SK-N-SH treated with all-trans-retinoic acid at 6 μM for 48 hours (cell line): Measurements from ENCODE around the gene ANKRD2.

Experiments used
- ARNTL ChIP-seq: fragments of 450-650 bp; formaldehyde crosslinking; IDR thresholded peaks from 2 replicates; pipeline ENCODE4 v1.5.0; 2020; ENCODE audit warnings: low read depth, mild to moderate bottlenecking, moderate library complexity, borderline replicate concordance
- TOX ChIP-seq: fragments of 250-450 bp; sonication (Bioruptor Pico); IDR thresholded peaks from 2 replicates; pipeline ENCODE4 v1.8.0; 2021; ENCODE audit warnings: mild to moderate bottlenecking, moderate library complexity, borderline replicate concordance
- ZNF565 ChIP-seq: fragments of 450-650 bp; formaldehyde crosslinking; conservative IDR thresholded peaks from 2 replicates; pipeline ENCODE4 v1.5.0; 2020; ENCODE audit warnings: low read depth, mild to moderate bottlenecking, moderate library complexity
- TF ChIP-seq, protein P1 (sequence below): fragments of 250-450 bp; sonication (Bioruptor Pico); IDR thresholded peaks from 2 replicates; pipeline ENCODE4 v1.8.0; 2020; ENCODE audit warnings: mild to moderate bottlenecking, moderate library complexity, borderline replicate concordance

GRCh38 chr10:97587183-97587582 lies 14.6 kb downstream of the ANKRD2 start:
- TF ChIP-seq, protein P1, sequence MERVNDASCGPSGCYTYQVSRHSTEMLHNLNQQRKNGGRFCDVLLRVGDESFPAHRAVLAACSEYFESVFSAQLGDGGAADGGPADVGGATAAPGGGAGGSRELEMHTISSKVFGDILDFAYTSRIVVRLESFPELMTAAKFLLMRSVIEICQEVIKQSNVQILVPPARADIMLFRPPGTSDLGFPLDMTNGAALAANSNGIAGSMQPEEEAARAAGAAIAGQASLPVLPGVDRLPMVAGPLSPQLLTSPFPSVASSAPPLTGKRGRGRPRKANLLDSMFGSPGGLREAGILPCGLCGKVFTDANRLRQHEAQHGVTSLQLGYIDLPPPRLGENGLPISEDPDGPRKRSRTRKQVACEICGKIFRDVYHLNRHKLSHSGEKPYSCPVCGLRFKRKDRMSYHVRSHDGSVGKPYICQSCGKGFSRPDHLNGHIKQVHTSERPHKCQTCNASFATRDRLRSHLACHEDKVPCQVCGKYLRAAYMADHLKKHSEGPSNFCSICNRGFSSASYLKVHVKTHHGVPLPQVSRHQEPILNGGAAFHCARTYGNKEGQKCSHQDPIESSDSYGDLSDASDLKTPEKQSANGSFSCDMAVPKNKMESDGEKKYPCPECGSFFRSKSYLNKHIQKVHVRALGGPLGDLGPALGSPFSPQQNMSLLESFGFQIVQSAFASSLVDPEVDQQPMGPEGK (CRISPR knock-in tag): no peak
- no peak for TF ChIP-seq ZNF565 (CRISPR knock-in tag)
- TF ChIP-seq ARNTL (CRISPR knock-in tag): no peak
- no peak for TF ChIP-seq TOX (CRISPR knock-in tag)
